ENCODE results near the gene RELB.
"Not testable (repeated sequence)": the region's sequence is repeated elsewhere in the genome, so short reads cannot be mapped to it uniquely, and the experiment has no call there.

RELB gene, protein sequence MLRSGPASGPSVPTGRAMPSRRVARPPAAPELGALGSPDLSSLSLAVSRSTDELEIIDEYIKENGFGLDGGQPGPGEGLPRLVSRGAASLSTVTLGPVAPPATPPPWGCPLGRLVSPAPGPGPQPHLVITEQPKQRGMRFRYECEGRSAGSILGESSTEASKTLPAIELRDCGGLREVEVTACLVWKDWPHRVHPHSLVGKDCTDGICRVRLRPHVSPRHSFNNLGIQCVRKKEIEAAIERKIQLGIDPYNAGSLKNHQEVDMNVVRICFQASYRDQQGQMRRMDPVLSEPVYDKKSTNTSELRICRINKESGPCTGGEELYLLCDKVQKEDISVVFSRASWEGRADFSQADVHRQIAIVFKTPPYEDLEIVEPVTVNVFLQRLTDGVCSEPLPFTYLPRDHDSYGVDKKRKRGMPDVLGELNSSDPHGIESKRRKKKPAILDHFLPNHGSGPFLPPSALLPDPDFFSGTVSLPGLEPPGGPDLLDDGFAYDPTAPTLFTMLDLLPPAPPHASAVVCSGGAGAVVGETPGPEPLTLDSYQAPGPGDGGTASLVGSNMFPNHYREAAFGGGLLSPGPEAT

DNA sequence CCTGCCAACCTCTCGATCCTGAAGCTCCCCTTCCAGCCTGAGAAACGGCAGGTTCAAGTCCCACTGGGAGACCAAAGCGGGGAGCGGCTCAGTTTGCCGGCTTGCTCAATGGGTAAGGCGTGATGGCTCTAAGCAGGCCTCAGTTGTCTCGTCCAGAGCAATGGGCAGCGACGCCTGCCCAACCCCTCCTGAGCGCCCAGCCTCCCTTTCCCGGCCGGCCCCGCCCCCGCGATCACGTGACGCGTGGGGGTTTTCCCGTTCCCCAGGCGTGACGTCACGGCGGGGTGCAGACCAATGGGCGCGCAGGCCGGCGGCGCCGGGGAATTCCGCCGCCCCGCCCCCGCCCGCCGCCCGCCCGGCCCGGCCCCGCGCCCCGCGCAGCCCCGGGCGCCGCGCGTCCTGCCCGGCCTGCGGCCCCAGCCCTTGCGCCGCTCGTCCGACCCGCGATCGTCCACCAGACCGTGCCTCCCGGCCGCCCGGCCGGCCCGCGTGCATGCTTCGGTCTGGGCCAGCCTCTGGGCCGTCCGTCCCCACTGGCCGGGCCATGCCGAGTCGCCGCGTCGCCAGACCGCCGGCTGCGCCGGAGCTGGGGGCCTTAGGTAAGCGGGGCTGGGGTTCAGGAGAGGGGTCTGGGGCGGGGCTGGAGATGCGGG lies at the start of gene RELB:
Gene RELB, plus strand, starts transcription at position 378 of the 653 bp plus-strand sequence. Its CDS starts 116 bp downstream, at position 494.
- DNase-seq: peak; percentile 95

DNA sequence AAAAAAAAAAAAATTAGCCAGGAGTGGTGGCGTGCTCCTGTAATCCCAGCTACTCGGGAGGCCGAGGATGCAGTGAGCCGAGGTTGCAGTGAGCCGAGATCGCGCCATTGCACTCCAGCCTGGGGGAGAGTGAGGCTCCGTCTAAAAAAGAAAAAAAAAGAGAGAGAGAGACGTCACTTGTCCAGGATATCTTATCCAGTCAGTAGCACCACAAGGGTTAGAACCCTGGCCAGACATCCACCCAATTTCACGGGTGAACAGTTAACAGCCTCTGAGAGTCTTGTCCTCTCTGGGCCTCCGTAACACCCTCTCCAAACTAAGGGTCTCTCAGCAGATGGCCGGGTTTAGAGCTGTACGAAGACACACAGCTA lies 47.0 kb upstream of the RELB start:
- DNase-seq: no peak

DNA sequence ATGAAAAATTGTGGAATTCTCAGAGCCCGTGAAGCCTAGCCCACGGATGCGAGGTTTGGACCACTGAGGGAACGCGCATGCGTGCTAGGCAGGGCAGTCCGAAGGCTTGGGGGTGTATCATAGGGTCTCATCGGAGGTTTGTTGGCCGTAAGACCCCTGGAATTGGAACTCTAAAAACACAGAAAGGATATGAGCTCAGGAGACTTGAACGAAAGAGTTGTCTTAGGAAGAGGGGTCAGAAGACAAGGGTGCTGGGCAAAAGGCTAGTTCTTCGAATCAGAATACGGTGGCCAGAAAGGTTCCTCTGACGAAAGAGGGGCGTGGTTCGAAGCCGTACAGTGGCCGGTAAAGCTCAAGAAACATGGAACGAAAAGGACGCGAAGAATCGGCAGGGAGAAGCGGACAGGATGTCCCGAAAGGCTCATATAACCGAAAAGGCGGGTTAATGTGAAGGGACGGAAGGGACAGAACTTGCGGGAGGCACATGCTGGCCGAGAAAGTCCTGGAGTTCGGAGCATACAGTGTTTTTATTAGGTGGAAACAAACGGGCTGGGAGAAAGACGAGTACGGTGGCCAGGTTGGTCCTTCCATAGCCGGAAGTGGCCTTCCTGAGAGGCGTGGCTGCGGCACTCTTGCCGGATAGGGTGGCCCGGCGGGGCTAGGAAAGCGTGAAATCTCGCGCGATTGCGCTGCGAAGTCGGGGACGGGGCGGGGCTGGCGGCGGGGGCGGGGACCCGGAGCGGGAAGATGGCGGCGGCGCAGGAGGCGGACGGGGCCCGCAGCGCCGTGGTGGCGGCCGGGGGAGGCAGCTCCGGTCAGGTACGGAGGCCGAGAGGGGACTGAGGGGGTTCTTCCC lies 46.4 kb upstream of the RELB start, which contains the start of gene CLPTM1:
Gene CLPTM1, plus strand, starts transcription at position 732 of the 856 bp plus-strand sequence. Its CDS starts 16 bp downstream, at position 748.
- DNase-seq: peak; percentile 96

DNA sequence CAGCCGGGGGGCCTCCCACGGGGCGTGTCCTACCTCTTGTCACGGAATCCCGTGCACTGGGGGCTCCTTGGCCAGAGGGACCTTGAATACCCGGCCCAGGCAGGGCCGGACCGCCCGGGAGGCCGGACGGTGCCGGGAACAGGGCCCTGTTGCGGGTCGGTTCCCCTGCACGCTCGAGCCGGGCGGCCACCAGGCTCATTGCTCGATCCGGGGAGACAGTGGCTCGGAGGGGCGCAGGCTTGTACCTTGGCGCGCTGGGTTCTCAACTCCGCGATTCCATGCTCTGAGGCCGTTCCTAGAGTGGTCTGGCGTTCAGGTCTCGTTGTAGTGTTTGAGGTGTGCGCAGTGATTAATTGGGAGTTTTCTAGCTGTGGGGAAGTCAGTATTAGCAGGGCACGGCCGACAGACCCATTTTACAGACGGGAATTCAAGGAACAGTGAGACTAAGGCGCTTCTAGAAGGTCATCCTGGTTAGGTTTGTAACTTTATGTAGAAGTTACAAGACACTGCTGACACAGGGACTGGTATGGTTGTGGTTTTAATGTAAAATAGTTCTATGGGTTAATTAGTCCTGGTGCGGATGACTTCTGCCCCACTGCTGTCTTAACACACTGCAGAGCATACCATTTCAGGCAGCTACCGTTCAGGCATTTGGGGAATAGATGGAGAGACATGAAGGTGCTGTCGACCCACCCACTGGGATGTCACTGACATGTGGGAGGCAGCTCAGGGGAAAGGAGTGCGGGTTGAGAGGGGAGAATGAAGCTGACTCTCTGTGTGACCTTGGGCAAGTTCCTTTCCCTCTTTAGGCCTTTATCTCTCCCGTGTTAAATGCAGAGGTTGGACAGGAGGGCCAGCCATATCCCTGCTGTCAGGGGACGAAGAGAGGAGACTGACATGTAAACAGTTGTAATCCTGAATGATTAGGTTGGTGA lies 45.5 kb upstream of the RELB start:
- DNase-seq: no peak

DNA sequence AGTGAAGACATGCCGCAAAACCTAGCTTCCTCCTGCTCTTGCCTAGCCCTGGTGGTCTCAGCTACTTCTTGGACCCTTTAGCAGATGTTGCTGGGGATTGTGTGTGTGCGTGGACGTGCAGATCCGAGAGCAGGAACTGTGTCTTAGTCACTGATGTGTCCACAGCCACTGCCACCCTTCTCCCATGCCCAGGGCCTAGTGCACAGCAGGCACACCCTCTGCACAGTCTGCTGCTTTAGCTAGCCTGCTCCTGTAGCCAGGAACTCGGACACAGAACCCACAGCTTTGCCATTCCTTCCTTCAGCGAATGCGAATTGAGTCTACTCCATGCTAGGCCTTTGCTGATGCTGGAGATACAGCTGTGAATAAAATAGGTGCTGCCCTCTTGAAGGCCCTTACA lies 43.7 kb upstream of the RELB start:
- DNase-seq: no peak

DNA sequence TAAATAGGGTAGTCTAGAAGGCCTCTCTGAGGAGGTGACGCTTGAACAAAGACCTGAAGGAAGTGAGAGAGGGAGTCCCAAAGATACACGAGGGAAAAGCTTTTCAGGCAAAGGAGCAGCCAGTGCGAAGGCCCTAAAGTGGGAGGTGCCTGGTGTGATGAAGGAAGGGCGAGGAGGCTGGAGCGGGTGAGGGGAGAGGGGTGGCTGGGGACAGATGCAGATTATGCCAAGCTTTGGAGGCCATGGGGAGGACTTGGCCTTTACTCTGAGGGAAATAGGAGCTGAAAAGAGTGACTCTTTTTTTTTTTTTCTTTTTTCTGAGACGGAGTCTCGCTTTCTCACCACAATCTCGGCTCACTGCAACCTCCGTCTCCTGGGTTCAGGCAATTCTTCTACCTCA lies 43.2 kb upstream of the RELB start:
- no peak for DNase-seq

DNA sequence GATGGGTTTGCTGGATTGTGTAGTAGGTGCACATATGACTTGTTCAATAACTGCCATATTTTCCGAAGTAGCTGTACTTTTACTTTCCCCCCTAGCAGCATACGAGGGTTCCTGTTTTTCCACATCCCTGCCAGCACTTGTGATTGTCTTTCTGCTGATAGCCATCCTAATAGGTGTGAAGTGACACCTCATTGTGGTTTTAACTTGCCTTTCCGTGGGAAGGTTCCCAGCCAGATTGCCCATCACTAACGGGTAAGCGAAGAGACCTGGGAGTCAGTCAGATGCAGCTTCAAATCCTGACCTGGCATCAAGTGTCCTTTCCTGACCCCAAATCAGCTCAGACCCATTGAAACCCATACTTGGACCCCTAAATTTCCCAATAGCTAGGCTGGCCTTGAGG lies 41.6 kb upstream of the RELB start:
- no peak for DNase-seq

DNA sequence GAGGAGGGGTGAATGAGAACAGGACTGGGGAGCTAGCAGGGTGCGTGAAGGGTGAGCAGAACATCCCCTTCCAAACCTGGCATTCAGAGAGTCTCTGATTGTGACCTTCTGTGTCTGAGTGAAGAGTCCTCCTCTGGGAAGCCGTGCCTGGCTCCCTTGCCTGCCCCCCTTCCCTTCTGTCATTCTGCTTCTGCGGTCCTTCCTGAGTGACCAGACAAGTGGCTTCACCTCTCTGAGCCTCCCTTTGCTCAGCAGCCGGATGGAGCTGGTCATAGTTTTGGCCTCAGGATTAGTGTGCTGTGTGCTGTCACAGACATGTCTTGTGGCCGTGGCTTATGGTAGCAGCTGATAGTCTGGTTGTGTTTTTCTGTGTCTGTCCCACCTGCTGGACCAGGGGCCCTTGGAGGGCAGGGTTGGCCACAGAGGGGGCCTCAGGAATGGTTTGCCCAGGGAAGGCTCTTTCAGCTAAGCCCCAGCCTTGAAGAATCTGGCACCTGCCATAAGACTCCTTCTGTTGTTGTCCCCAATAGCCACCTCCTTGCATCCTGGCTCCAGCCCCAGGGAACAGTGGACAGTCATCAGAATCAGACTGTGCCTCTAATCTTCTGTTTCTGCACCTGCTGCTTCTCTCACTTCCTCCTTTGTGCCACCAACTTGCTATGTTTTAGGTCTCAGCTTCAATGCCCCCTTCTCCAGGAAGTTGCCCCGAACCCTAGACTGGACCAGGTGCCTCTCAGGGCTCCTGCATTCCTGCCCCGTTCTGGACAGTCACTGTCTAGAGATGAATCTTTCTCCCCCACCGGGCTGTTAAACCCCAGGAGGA lies 40.1 kb upstream of the RELB start:
- no peak for DNase-seq

DNA sequence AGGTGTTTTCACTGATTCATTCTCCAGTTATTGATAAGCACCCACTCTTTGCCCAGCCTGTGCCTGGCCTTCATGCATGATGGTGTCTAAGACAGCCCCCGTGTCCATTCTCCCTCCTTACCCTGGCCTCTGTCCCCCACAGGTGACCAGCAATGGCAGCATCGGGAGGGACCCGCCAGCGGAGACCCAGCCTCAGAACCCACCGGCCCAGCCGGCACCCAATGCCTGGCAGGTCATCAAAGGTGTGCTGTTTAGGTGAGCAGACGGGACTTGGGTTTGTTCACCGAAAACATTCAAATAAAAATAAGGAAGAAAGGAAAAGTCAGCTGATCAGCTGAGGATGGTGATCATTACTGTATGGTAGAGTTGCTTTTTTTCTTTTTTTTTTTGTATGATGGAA lies 39.4 kb upstream of the RELB start:
- DNase-seq: no peak

DNA sequence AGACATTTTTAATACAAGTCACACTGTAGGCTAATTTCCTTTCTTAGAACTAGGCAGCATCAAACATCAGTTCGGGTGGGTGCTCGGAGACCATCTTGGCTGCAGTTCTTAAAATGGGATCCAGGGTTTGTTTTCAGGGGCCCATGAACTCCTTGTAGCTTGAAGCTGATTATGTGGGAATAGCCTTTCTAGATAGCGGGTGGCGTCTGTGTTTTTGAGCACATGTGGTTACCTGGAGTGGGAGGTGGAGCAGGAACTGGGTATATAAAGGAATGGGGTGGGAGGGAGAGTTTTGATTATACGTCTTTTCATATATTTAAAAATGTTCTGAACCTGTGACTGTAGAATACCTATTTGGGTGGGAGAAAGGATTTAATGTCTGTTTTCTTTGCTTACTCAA lies 33.1 kb upstream of the RELB start:
- no peak for DNase-seq

DNA sequence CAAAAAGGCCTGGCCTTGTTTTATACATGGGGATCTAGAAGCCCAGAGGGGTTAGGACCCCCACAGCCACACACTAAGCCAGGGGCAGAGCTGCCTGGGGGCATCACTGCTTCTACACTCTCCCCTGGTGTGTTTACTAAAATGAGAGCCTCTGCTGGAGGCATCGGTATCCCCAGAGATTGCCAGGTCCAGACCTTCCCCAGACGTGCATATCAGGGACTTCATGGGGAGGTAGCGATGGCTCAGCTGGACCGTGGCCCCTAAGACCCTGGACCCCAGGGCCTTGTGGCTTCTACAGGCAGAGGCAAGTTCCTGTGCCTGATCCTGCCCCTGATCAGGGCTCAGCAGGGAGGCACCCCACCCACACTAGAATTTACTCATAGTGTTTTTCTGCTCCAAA lies 32.6 kb upstream of the RELB start:
- no peak for DNase-seq

DNA sequence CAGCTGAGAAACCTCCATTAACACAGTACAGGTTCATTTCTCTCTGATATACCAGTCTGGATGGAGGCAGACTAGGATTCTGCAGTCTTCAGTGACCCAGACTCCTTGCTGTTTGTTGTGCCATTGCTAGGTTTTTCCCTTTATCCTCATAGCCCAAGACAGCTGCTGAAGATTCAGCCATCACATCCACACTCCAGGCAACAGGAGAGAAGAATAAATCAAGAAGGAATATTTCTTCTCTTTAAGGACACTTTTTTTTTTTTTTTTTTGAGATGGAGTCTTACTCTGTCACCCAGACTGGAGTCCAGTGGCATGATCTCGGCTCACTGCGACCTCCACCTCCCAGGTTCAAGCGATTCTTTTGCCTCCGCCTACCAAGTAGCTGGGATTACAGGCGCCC lies 31.8 kb upstream of the RELB start:
- no peak for DNase-seq

DNA sequence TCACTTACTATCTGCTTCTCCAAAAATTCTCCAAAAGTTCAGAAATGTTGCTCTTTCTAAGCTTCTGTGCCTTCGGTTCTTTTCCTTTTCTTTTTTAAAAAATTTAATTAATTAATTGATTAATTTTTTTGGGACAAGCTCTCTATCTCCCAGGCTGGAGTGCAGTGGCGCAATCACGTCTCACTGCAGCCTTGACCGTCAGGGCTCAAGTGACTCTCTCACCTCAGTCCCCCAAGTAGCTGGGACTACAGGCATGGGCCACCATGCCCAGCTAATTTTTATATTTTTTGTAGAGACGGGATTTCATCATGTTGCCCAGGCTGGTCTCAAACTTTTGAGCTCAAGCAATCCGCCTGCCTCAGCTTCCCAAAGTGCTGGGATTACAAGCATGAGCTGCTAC lies 29.8 kb upstream of the RELB start:
- not testable (repeated sequence) for DNase-seq

DNA sequence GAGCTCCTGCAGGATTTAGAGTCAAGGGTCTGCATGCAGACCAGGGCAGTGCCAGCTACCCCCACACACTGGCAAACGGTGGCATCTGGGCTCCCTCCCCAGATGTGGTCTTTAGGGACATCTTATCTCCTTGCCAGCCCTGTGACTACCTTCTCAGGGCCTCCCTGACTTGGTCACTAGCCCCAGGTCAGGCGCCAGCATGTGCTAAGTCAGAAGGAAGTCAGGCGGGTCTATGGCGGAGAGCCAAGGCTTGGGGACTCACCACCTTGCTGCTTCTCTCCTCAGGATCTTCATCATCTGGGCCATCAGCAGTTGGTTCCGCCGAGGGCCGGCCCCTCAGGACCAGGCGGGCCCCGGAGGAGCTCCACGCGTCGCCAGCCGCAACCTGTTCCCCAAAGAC lies 28.5 kb upstream of the RELB start:
- no peak for DNase-seq

DNA sequence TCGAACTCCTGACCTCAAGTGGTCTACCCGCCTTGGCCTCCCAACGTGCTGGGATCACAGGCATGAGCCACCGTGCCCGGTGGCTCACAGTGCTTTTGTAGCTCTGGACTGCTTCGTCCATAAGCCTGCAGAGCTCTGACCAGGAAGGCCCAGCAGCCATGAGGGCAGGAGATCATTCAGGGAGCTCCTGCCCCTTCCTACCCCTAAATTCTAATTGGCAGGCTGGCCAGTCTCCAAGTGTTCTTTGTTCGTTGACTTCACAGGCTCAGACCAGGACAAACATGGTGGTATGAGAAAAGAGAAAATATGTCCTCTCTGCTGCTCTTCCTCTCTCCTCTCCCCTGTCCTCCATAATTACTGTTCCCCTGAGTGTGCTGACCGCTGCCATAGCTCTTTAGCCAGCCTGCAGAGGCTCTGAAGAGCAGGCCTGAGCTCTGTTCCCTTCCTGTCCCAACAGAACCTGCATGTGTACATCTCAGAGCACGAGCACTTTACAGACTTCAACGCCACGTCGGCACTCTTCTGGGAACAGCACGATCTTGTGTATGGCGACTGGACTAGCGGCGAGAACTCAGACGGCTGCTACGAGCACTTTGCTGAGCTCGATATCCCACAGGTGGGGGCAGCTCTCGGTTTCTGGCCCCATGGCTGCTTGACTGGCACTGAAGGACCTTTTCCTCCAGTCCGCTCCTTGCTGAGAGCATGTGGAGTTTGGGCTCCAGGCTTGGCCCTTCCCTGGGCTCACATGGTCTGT lies 27.1 kb upstream of the RELB start:
- no peak for DNase-seq

DNA sequence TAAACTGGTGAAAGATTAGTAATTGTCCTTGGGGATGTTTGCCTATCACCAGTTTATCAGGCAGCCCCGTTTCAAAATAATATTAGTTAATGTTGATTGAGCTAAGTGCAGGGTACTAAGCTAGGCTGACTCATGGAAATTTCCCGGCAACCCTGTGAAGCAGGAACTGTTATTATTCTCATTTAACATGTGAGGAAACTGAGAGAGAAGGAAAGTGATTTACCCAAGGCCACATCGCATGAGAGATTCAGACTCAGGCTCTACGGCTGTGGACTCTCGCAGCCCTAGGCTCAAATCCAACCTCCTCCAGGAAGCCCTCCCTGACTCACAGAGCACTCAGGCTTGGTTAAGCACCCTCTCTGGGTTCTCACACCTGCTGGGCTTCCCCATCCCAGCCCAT lies 26.4 kb upstream of the RELB start:
- DNase-seq: no peak

DNA sequence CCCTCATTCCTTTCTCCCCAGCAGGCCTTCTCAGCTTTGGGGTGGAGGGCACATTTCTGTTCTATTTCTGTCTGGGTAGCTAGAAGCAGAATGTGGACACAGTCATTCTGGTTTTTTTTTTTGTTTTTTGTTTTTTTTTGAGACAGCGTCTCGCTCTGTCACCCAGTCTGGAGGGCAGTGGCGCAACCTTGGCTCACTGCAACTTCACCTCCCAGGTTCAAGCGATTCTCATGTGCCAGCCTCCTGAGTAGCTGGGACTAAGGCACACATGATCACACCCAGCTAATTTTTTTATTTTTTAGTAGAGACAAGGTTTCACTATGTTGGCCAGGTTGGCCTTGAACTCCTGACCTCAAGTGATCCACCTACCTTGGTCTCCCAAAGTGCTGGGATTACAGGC lies 25.8 kb upstream of the RELB start:
- DNase-seq: no peak

DNA sequence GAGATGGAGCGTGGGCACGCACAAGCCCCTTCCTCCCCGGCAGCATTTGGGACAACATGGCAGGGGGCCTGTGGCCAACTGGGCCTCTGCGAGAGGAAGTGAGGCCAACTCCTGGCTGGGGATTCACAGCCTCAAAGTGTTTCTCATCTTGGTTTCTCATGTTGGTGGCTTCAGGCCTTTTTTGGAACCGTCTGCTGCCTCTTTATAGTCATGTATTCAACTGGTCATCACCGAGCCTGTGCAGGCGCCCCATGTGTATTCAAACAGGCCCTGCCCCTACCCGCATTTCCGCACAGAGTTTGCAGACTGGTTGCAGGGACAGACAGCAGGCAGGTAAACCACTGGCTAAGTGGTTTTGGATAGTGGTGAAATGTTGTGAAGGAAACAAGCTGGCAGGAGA lies 17.3 kb upstream of the RELB start:
- no peak for DNase-seq

DNA sequence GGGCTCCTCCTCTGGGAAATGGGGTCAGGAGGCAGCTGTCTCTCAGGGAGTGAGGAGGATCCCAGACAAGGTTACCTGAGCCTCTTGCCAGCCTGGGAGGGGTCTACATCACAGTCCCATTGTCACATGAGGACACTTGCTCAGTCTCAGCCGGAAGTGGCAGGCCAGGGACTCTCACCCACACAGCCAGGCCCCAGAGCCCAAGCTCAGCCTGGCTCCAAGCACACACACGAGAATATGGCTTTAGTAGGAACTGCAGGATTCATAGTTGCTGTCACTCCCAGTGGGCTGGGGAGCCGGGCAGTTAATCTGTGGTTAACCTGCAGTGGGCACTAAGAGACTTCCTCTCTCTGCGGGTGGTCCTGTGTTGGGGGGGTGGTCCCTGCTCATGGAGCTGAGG lies 15.8 kb upstream of the RELB start:
- DNase-seq: no peak

DNA sequence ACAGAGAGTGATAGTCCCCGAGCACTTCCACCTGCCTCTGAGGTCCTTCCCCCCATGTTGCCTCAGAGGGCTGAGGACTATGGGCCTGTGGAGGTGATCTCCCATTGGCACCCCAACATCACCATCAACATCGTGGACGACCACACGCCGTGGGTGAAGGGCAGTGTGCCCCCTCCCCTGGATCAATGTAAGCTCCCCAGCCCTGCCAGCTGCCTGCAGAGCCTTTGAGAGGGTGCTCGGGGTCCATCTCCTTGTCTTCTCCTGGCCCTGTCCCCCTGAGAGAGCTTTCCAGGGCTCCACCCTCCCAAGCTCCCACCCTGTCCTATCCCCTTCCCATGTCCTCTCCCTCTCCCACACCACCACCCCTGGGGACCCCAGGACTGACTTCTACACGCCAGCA lies 14.9 kb upstream of the RELB start:
- no peak for DNase-seq

Measured in activated naive CD4-positive, alpha-beta T cell treated with anti-CD3 and anti-CD28 coated beads, Interleukin-2, amount 50 U/mL, for 16 hours (primary cell).